Keratinocyte (primary cell): ENCODE data around the gene ZBTB20.

Experiments used
- CTCF ChIP-seq, 3 experiments: IDR thresholded peaks in 1 of 3; conservative IDR thresholded peaks in 1 of 3; optimal IDR thresholded peaks in 1 of 3; 2 replicates in 2 of 3; 3 replicates in 1 of 3; pipeline versions ENCODE3 to v1.5.1; 2011; ENCODE audit warnings: low read length in 3 of 3, mild to moderate bottlenecking in 3 of 3, moderate library complexity in 2 of 3, control low read depth in 1 of 3, inconsistent platforms in 1 of 3; ENCODE audit not compliant: insufficient read depth in 2 of 3; ENCODE audit errors: extremely low read depth in 1 of 3
- EZH2 ChIP-seq: IDR thresholded peaks from one replicate; pipeline ENCODE4 v1.6.1; 2012; ENCODE audit warnings: inconsistent platforms, mild to moderate bottlenecking, low read length, moderate library complexity

DNA sequence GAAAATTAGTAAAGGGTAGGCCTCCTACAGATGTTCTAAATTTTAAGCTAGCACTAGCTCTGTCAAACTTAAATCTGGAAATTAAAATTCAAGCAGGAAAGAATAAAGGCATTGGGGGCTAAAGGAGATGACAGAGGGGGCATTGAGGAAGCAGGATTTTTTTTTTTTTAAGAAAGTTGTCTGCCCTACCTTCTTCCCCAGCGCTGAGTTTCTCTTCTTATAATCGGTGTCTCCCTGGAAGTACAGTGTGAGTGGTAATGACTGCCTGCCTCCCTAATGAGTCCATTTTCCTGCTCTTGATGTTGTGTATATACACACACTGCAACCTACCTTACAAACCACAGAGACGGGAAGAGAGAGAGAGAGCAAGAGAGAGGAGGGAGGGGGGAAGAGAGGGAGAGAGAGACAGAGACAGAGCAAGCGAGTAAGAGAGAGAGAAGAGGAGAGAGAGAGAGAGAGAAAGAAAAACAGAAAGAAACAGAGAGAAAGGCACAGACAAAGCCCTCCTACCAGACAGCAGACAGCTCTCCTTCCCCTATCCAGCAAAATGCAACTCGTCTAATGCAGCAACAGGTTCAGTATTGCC is 47.0 kb downstream of the ZBTB20 start:
- no peak for TF ChIP-seq CTCF (optimal IDR thresholded peaks at IDR 0.05 in 1 of 3, IDR thresholded peaks at IDR 0.05 in 1 of 3, conservative IDR thresholded peaks at IDR 0.05 in 1 of 3; ENCODE audit: extremely low read depth in 1 of 3, insufficient read depth in 2 of 3, low read length in 3 of 3)
- no peak for TF ChIP-seq EZH2
